CD4-positive, alpha-beta T cell (primary cell): ENCODE results near the gene FBRS. TPM values are rescaled to one million over a fixed set of nuclear protein-coding genes. Genes with fewer than 3 reads are reported as not detected.

ENCODE experiments used
- ATAC-seq: fragments of 200-7000 bp; cut with Tn5 transposase; one replicate; pipeline ENCODE4 v1.10.0; 2022; ENCODE audit warnings: mild to moderate bottlenecking; ENCODE audit not compliant: poor library complexity
- CTCF ChIA-PET: fragments of 350-600 bp; sonication (Branson Sonifier 250); formaldehyde crosslinking; loops from one replicate; lab custom pipeline; 2021; ENCODE audit warnings: antibody characterized with exemption, inconsistent platforms; lab: Charles Lee
- POLR2A ChIA-PET: fragments of 350-600 bp; sonication (Branson Sonifier 250); formaldehyde crosslinking; loops from one replicate; lab custom pipeline; 2021; ENCODE audit warnings: antibody characterized with exemption, inconsistent platforms; lab: Charles Lee
- DNase-seq, 14 experiments: peaks; one replicate each; pipeline ENCODE4 v3.0.0-alpha.2; 2013 to 2020; ENCODE audit warnings: mixed read lengths in 2 of 14
- H3K27ac ChIP-seq, 2 donors: one replicate each; pipeline versions ENCODE4 v1.5.1 to v1.7.0; 2013; ENCODE audit warnings: low read length in 2 of 2, low read depth in 1 of 2, mild to moderate bottlenecking in 1 of 2
- H3K27me3 ChIP-seq, 2 experiments: 1 replicate in 1 of 2; 2 replicates in 1 of 2; pipeline versions ENCODE4 v1.6.1 to v1.7.0; 2013; ENCODE audit warnings: low read length in 2 of 2, control low read depth in 1 of 2, mild to moderate bottlenecking in 1 of 2, moderate library complexity in 1 of 2; ENCODE audit not compliant: insufficient read depth in 2 of 2, control insufficient read depth in 1 of 2
- H3K36me3 ChIP-seq: one replicate; pipeline ENCODE4 v1.6.1; 2013; ENCODE audit warnings: low read length, control low read depth; ENCODE audit not compliant: insufficient read depth
- H3K4me1 ChIP-seq: one replicate; pipeline ENCODE4 v1.6.1; 2013; ENCODE audit warnings: low read length, control low read depth; ENCODE audit not compliant: insufficient read depth
- H3K4me3 ChIP-seq: one replicate; pipeline ENCODE4 v1.5.1; 2013; ENCODE audit warnings: mild to moderate bottlenecking, low read length, moderate library complexity
- H3K9me3 ChIP-seq, 2 experiments: 1 replicate in 1 of 2; 2 replicates in 1 of 2; pipeline versions ENCODE4 v1.6.1 to v1.7.0; 2013; ENCODE audit warnings: low read length in 2 of 2, mild to moderate bottlenecking in 2 of 2, control low read depth in 1 of 2, moderate library complexity in 1 of 2; ENCODE audit not compliant: control insufficient read depth in 1 of 2, insufficient read depth in 1 of 2
- H3K27ac Mint-ChIP-seq: one replicate; pipeline ENCODE4 v1.8.0; 2020; ENCODE audit warnings: mixed read lengths
- H3K27me3 Mint-ChIP-seq: one replicate; pipeline ENCODE4 v1.8.0; 2021; ENCODE audit warnings: mixed read lengths
- H3K36me3 Mint-ChIP-seq: one replicate; pipeline ENCODE4 v1.8.0; 2021; ENCODE audit warnings: low read depth, mixed read lengths
- H3K4me1 Mint-ChIP-seq: one replicate; pipeline ENCODE4 v1.8.0; 2021; ENCODE audit warnings: low read depth, mixed read lengths
- H3K4me3 Mint-ChIP-seq: one replicate; pipeline ENCODE4 v1.8.0; 2020; ENCODE audit warnings: mild to moderate bottlenecking, mixed read lengths
- H3K9me3 Mint-ChIP-seq: one replicate; pipeline ENCODE4 v1.8.0; 2020; ENCODE audit warnings: mixed read lengths
- CTCF ChIP-seq: fragments of 200-600 bp; IDR thresholded peaks from one replicate; pipeline ENCODE4 v1.8.0; 2022; ENCODE audit warnings: antibody characterized with exemption, mild to moderate bottlenecking
- intact Hi-C, 2 experiments: fragments of 100-400 bp; cut with DNase I in 1 of 2; cut with micrococcal nuclease in 1 of 2; formaldehyde crosslinking; loops; one replicate each; pipeline versions ENCODE4 v1.15.1 to v1.9.0; 2023 to 2025; cut with DNase I, micrococcal nuclease
- total RNA-seq, 174 experiments: library from RNA in 2 of 174; stranded (reverse) in 2 of 174; gene quantifications; one replicate each; pipeline ENCODE4 v1.2.3 and lab custom pipeline; 2021 to 2026

The FBRS gene
- total RNA-seq, 2 experiments from 2014 or later = 162 to 163 TPM

- H3K4me3 Mint-ChIP-seq = peak overlapping the region; percentile 84
- peak overlapping the region; percentile 93 for H3K27ac Mint-ChIP-seq
- CTCF ChIA-PET = interaction anchor here (0.9 to 4.7 kb wide), 8 partner anchors 8 to 124 kb away, joined by 3 to 53 read pairs (median 6); partner anchors contain the start of genes PHKG2, PRR14, ZNF747 and ZNF764
- peaks cover 53% of the 10 kb centered on the region for H3K4me1 Mint-ChIP-seq
- ATAC-seq (no peak), DNase-seq (peak in 13 of 14 experiments; percentile 20 to 81 (median 38))
- Histone ChIP-seq H3K27ac (peak overlapping the region; percentile 92 to 99), H3K36me3 (peaks cover 60% of the 10 kb centered on the region), H3K4me1 (peaks cover 65% of the 10 kb centered on the region), H3K9me3 (no peaks in the 10 kb centered on the region), H3K4me3 (peak overlapping the region; percentile 93), H3K27me3 (no peaks in the 10 kb centered on the region)
- peaks cover 73% of the 10 kb centered on the region for H3K36me3 Mint-ChIP-seq
- H3K9me3 Mint-ChIP-seq = no peaks in the 10 kb centered on the region
- H3K27me3 Mint-ChIP-seq = no peaks in the 10 kb centered on the region
- POLR2A ChIA-PET = interaction anchor here (0.8 to 4.6 kb wide), 28 partner anchors 8 to 477 kb away, joined by 3 to 88 read pairs (median 8); partner anchors contain the start of genes CORO1A, DCTPP1, ITGAL and PHKG2
- intact Hi-C loops = loop anchor here (1.0 to 5.0 kb wide), 3 partner anchors 25 to 287 kb away; partner anchors contain the start of genes MYL11 (in 1 of the 2) and TBC1D10B (in 1 of the 2)
- TF ChIP-seq CTCF = no peak
Observed at GRCh38 chr16:30659507-30660423, 1.5 kb downstream of the FBRS start.

GRCh38 chr16:30660424-30661261 is 2.4 kb downstream of the FBRS start:
- TF ChIP-seq CTCF = no peak
- Mint-ChIP-seq H3K27me3 (no peaks in the 10 kb centered on the region), H3K36me3 (peaks cover 73% of the 10 kb centered on the region), H3K27ac (peak overlapping the region; percentile 93), H3K4me1 (peaks cover 53% of the 10 kb centered on the region), H3K9me3 (no peaks in the 10 kb centered on the region), H3K4me3 (peak overlapping the region; percentile 84)
- ATAC-seq (no peak), DNase-seq (peak; percentile 50 to 93 (median 72))
- Histone ChIP-seq H3K9me3 (no peaks in the 10 kb centered on the region), H3K27ac (peak overlapping the region; percentile 92 to 99), H3K4me1 (peaks cover 70% of the 10 kb centered on the region), H3K27me3 (no peaks in the 10 kb centered on the region), H3K4me3 (peak overlapping the region; percentile 93), H3K36me3 (peaks cover 60% of the 10 kb centered on the region)
- ChIA-PET CTCF (interaction anchor here (0.9 to 4.7 kb wide), 4 partner anchors 9 to 33 kb away, joined by 3 to 53 read pairs (median 4); partner anchors contain the start of gene PRR14), POLR2A (interaction anchor here (0.6 to 4.6 kb wide), 12 partner anchors 10 to 595 kb away, joined by 3 to 88 read pairs (median 10); partner anchors contain the start of genes ALDOA, DCTPP1, PHKG2 and PRR14)
- intact Hi-C loops = loop anchor here in 1 of 2 experiments (1.0 kb wide), 1 partner anchor 34 kb away; no protein-coding TSS in a partner anchor

- Histone ChIP-seq H3K9me3 (no peaks in the 10 kb centered on the region), H3K27me3 (no peaks in the 10 kb centered on the region), H3K36me3 (peaks cover 66% of the 10 kb centered on the region), H3K4me1 (peaks cover 61% of the 10 kb centered on the region), H3K27ac (peak overlapping the region in 1 of 2 donors; percentile 47), H3K4me3 (no peak overlapping the region)
- Mint-ChIP-seq H3K27me3 (no peaks in the 10 kb centered on the region), H3K27ac (peak overlapping the region; percentile 93), H3K36me3 (peaks cover 77% of the 10 kb centered on the region), H3K4me1 (peaks cover 39% of the 10 kb centered on the region), H3K9me3 (no peaks in the 10 kb centered on the region), H3K4me3 (peak overlapping the region; percentile 84)
- no peak for ATAC-seq
- intact Hi-C loops = no loop called here
- peak in 2 of 14 experiments; percentile 8 to 29 for DNase-seq
- POLR2A ChIA-PET = interaction anchor here (4.6 kb wide), 1 partner anchor 12 kb away, joined by 88 read pairs; the partner anchor contains the start of gene PRR14
- CTCF ChIA-PET = interaction anchor here (4.7 kb wide), 1 partner anchor 32 kb away, joined by 53 read pairs; no protein-coding TSS in a partner anchor
- TF ChIP-seq CTCF = no peak
Observed at GRCh38 chr16:30662449-30662848, 4.2 kb downstream of the FBRS start.
